IMR-90 (cell line): ENCODE results near the gene TBC1D16. TPM values are rescaled to one million over a fixed set of nuclear protein-coding genes. Genes with fewer than 3 reads are reported as not detected.

ENCODE experiments used
- ATAC-seq: fragments of 200-7000 bp; cut with Tn5 transposase; 2 replicates; pipeline ENCODE4 v1.9.1; 2020; ENCODE audit warnings: low read depth, mild to moderate bottlenecking, moderate library complexity
- BruUV-seq: library from RNA; stranded (reverse); fragments of 400-500 nt; replicated peaks from 2 replicates; lab custom pipeline; 2021; lab: Mats Ljungman, UMichigan
- CTCF ChIA-PET: fragments of 300-600 bp; formaldehyde crosslinking; extraction: SDS; loops from one replicate; lab custom pipeline; 2021; ENCODE audit warnings: antibody characterized with exemption; lab: Yijun Ruan, JAX
- POLR2A ChIA-PET: fragments of 300-600 bp; sonication (Branson Sonifier 250); formaldehyde crosslinking; loops from one replicate; lab custom pipeline; 2022; ENCODE audit warnings: antibody characterized with exemption; ENCODE audit not compliant: unreplicated experiment; lab: Charles Lee
- DNase-seq: peaks from one replicate; pipeline ENCODE4 v3.0.0; 2013
- H2AFZ ChIP-seq: replicated peaks from 2 replicates; pipeline ENCODE3; 2013; ENCODE audit warnings: low read length, mild to moderate bottlenecking; ENCODE audit not compliant: poor library complexity
- H2AK5ac ChIP-seq: 2 replicates; pipeline ENCODE4 v1.6.1; 2013; ENCODE audit warnings: low read depth, low read length, inconsistent platforms
- H2AK9ac ChIP-seq: replicated peaks from 2 replicates; pipeline ENCODE3; 2013; ENCODE audit warnings: mild to moderate bottlenecking, low read depth, low read length, moderate library complexity; ENCODE audit not compliant: poor library complexity
- H2BK120ac ChIP-seq: 2 replicates; pipeline ENCODE4 v1.6.1; 2013; ENCODE audit warnings: low read depth, low read length, inconsistent platforms
- H2BK15ac ChIP-seq: 3 replicates; pipeline ENCODE4 v1.6.1; 2013; ENCODE audit warnings: low read depth, low read length, inconsistent platforms
- H2BK20ac ChIP-seq: 2 replicates; pipeline ENCODE4 v1.6.1; 2013; ENCODE audit warnings: low read depth, mild to moderate bottlenecking, inconsistent platforms, low read length, moderate library complexity
- H2BK5ac ChIP-seq: 2 replicates; pipeline ENCODE4 v1.6.1; 2013; ENCODE audit warnings: mild to moderate bottlenecking, low read depth, low read length, inconsistent platforms; ENCODE audit not compliant: poor library complexity, severe bottlenecking
- H3K14ac ChIP-seq: replicated peaks from 2 replicates; pipeline ENCODE4 v1.6.1; 2013; ENCODE audit warnings: low read depth, low read length, inconsistent platforms
- H3K18ac ChIP-seq: 2 replicates; pipeline ENCODE4 v1.6.1; 2013; ENCODE audit warnings: low read depth, low read length, control low read depth
- H3K23ac ChIP-seq: 2 replicates; pipeline ENCODE4 v1.6.1; 2013; ENCODE audit warnings: low read depth, low read length, inconsistent platforms
- H3K27ac ChIP-seq: 2 replicates; pipeline ENCODE4 v1.5.1; 2013; ENCODE audit warnings: mild to moderate bottlenecking, control low read depth, low read length; ENCODE audit not compliant: insufficient read depth
- H3K27me3 ChIP-seq: 2 replicates; pipeline ENCODE4 v1.6.1; 2013; ENCODE audit warnings: low read length; ENCODE audit not compliant: control insufficient read depth, insufficient read depth
- H3K36me3 ChIP-seq: 2 replicates; pipeline ENCODE4 v1.6.1; 2013; ENCODE audit warnings: low read length, mixed read lengths; ENCODE audit not compliant: control insufficient read depth, insufficient read depth
- H3K4ac ChIP-seq: 2 replicates; pipeline ENCODE4 v1.6.1; 2013; ENCODE audit warnings: low read depth, low read length, inconsistent platforms
- H3K4me1 ChIP-seq: 2 replicates; pipeline ENCODE4 v1.6.1; 2013; ENCODE audit warnings: low read length, mixed read lengths; ENCODE audit not compliant: control insufficient read depth, insufficient read depth
- H3K4me2 ChIP-seq: 2 replicates; pipeline ENCODE4 v1.6.1; 2013; ENCODE audit warnings: low read depth, mild to moderate bottlenecking, control low read depth, low read length, moderate library complexity
- H3K4me3 ChIP-seq: 2 replicates; pipeline ENCODE4 v1.5.1; 2013; ENCODE audit warnings: low read depth, mild to moderate bottlenecking, control low read depth, low read length, moderate library complexity; ENCODE audit not compliant: insufficient read depth
- H3K56ac ChIP-seq: 2 replicates; pipeline ENCODE4 v1.6.1; 2013; ENCODE audit warnings: low read length, inconsistent platforms; ENCODE audit not compliant: insufficient read depth; ENCODE audit errors: extremely low read depth
- H3K79me1 ChIP-seq, 2 experiments: 2 replicates each; pipeline ENCODE4 v1.6.1; 2013; ENCODE audit warnings: low read length in 2 of 2, inconsistent platforms in 1 of 2, low read depth in 1 of 2
- H3K9ac ChIP-seq: 2 replicates; pipeline ENCODE4 v1.6.1; 2013; ENCODE audit warnings: low read depth, low read length, control low read depth
- H3K9me1 ChIP-seq: 2 replicates; pipeline ENCODE4 v1.6.1; 2013; ENCODE audit warnings: low read length, inconsistent platforms; ENCODE audit not compliant: insufficient read depth
- H3K9me3 ChIP-seq: 2 replicates; pipeline ENCODE4 v1.6.1; 2013; ENCODE audit warnings: low read length; ENCODE audit not compliant: control insufficient read depth, insufficient read depth
- H4K20me1 ChIP-seq: 2 replicates; pipeline ENCODE4 v1.6.1; 2013; ENCODE audit warnings: low read length, inconsistent platforms; ENCODE audit not compliant: insufficient read depth
- H4K5ac ChIP-seq: 2 replicates; pipeline ENCODE4 v1.6.1; 2013; ENCODE audit warnings: mild to moderate bottlenecking, low read depth, low read length, control low read depth
- H4K8ac ChIP-seq, 2 experiments: 2 replicates each; pipeline ENCODE4 v1.6.1; 2013; ENCODE audit warnings: low read depth in 2 of 2, low read length in 2 of 2, control low read depth in 1 of 2, inconsistent platforms in 1 of 2
- H4K91ac ChIP-seq: 2 replicates; pipeline ENCODE4 v1.6.1; 2013; ENCODE audit warnings: low read depth, low read length, inconsistent platforms; ENCODE audit not compliant: insufficient read depth
- BHLHE40 ChIP-seq: fragments of 150-350 bp; IDR thresholded peaks from 2 replicates; pipeline ENCODE4 v1.6.1; 2016; ENCODE audit warnings: mild to moderate bottlenecking, low read depth, low read length
- CEBPB ChIP-seq: IDR thresholded peaks from 2 replicates; pipeline ENCODE4 v1.6.1; 2012; ENCODE audit warnings: low read depth, low read length, improper control_type of control experiment
- CHD1 ChIP-seq: IDR thresholded peaks from 2 replicates; pipeline ENCODE4 v1.6.1; 2012; ENCODE audit warnings: low read depth, low read length, improper control_type of control experiment
- CTCF ChIP-seq: conservative IDR thresholded peaks from 2 replicates; pipeline ENCODE4 v1.5.1; 2012; ENCODE audit warnings: mild to moderate bottlenecking, low read depth, low read length, improper control_type of control experiment
- ELK1 ChIP-seq: fragments of 150-350 bp; IDR thresholded peaks from 2 replicates; pipeline ENCODE4 v1.6.1; 2016; ENCODE audit warnings: low read depth, mild to moderate bottlenecking, low read length, moderate library complexity, borderline replicate concordance
- FOS ChIP-seq: fragments of 150-350 bp; IDR thresholded peaks from 2 replicates; pipeline ENCODE4 v1.6.1; 2016; ENCODE audit warnings: low read depth, low read length
- MAFK ChIP-seq: IDR thresholded peaks from 2 replicates; pipeline ENCODE4 v1.6.1; 2012; ENCODE audit warnings: low read depth, low read length, improper control_type of control experiment
- MAZ ChIP-seq: IDR thresholded peaks from 2 replicates; pipeline ENCODE4 v1.6.1; 2012; ENCODE audit warnings: low read depth, mild to moderate bottlenecking, low read length, improper control_type of control experiment, moderate library complexity, borderline replicate concordance
- MXI1 ChIP-seq: IDR thresholded peaks from 2 replicates; pipeline ENCODE4 v1.6.1; 2012; ENCODE audit warnings: low read depth, mild to moderate bottlenecking, low read length, moderate library complexity, borderline replicate concordance
- NFE2L2 ChIP-seq: fragments of 150-350 bp; IDR thresholded peaks from 2 replicates; pipeline ENCODE4 v1.6.1; 2016; ENCODE audit warnings: low read depth, mild to moderate bottlenecking, low read length
- POLR2A ChIP-seq: IDR thresholded peaks from 2 replicates; pipeline ENCODE4 v1.6.1; 2012; ENCODE audit warnings: mild to moderate bottlenecking, low read depth, low read length
- RAD21 ChIP-seq: IDR thresholded peaks from 2 replicates; pipeline ENCODE4 v1.6.1; 2012; ENCODE audit warnings: low read length, improper control_type of control experiment
- RCOR1 ChIP-seq: IDR thresholded peaks from 2 replicates; pipeline ENCODE4 v1.6.1; 2012; ENCODE audit warnings: mild to moderate bottlenecking, low read length, improper control_type of control experiment; ENCODE audit not compliant: insufficient replicate concordance
- RFX5 ChIP-seq: IDR thresholded peaks from 2 replicates; pipeline ENCODE4 v1.8.0; 2012; ENCODE audit warnings: low read depth, mild to moderate bottlenecking, low read length, moderate library complexity
- SMC3 ChIP-seq: fragments of 150-350 bp; IDR thresholded peaks from 2 replicates; pipeline ENCODE4 v1.6.1; 2016; ENCODE audit warnings: low read depth, mild to moderate bottlenecking, antibody characterized with exemption, low read length, moderate library complexity
- WGBS, 2 experiments: methylation state at CpG; one replicate each; pipeline versions ENCODE4 v1.1.5 to v1.1.7; 2013; ENCODE audit warnings: missing lambda C conversion rate in 2 of 2; ENCODE audit not compliant: insufficient read length in 1 of 2; ENCODE audit errors: extremely low coverage in 2 of 2; 5-methylcytosine and 5-hydroxymethylcytosine counted together
- dilution Hi-C: fragments of 300-500 bp; cut with HindIII; formaldehyde crosslinking; loops from one replicate; pipeline ENCODE4 v1.14.3; 2018; ENCODE audit warnings: low sequenced_read_pairs; ENCODE audit not compliant: unreplicated experiment
- in situ Hi-C: fragments of 300-500 bp; cut with MboI; formaldehyde crosslinking; loops from 3 replicates; pipeline ENCODE4 v1.14.3; 2019; ENCODE audit warnings: low sequenced_read_pairs, inconsistent platforms, mixed read lengths
- intact Hi-C: fragments of 100-400 bp; cut with micrococcal nuclease; formaldehyde crosslinking; loops from 2 replicates; pipeline ENCODE4 v1.10.0; 2022
- polyA plus RNA-seq, 3 experiments: library from polyadenylated mRNA; depleted of rRNA; stranded (reverse); fragments of >200 nt; gene quantifications; 2 replicates each; pipeline ENCODE4 v1.2.3, GENCODE V29; 2012; ENCODE audit warnings: low replicate concordance in 1 of 3
- total RNA-seq: library from RNA; depleted of rRNA; stranded (reverse); fragments of >200 nt; gene quantifications from 2 replicates; pipeline ENCODE4 v1.2.3, GENCODE V29; 2012
- TF ChIP-seq, protein P1 (sequence below): fragments of 150-350 bp; IDR thresholded peaks from 2 replicates; pipeline ENCODE4 v1.6.1; 2017; ENCODE audit warnings: mild to moderate bottlenecking, antibody characterized with exemption, low read length, low read depth

TBC1D16 gene
- total and polyA plus RNA-seq, 2 of the 4 experiments (the other 2 are of a cell fraction): 10.1 to 16.7 TPM

DNA sequence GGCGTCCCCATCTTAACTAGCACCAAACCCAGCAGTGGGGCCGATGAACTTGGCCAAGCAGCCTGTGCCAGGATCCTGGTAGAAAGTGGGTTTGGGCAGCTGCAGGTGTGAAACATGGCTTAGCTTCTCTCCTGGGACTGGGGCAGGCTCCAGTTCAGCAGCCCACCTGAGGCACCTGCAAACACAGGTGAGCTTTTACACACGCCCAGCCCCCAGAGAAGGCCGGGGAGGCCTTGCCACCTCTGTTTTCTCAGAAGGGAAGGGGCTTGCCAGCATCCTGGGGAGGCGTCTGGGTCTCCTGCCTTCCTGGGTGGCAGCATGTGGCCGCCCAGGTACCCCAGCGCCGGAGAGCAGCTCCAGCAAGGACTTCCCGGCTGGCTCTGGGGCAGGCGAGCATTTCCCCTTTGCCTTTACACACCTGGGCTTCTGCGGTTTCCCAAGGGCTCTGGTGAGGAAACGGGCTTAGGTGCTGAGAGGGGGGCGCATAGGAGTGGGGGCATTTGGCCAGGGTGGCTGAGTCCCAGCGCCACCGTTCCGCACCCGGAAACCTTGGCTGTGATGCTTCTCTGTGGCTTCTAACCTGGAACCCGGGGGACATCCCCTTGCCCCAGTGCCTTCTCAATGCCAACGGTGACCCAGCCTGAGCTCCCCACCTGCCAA lies 114.8 kb downstream of the TBC1D16 start:
- POLR2A ChIA-PET: no interaction called here
- H3K4me1 ChIP-seq: no peaks in the 10 kb centered on the region; the same call in 1 of the 2 replicates
- no peak overlapping the region for H4K8ac ChIP-seq
- peak overlapping the region; percentile 53 for H2AFZ ChIP-seq
- no peak overlapping the region for H3K18ac ChIP-seq
- H3K27ac ChIP-seq: no peak overlapping the region
- H3K4ac ChIP-seq: no peak overlapping the region
- ATAC-seq (no peak), DNase-seq (no peak)
- CTCF ChIA-PET: no interaction called here
- no peak overlapping the region for H2AK9ac ChIP-seq
- H3K4me2 ChIP-seq: no peak overlapping the region
- no TSS peak for BruUV-seq
- dilution Hi-C loops: no loop called here
- H2BK20ac ChIP-seq: no peak overlapping the region
- no peaks in the 10 kb centered on the region for H3K9me3 ChIP-seq
- 100% methylated on average over 2 of the region's 19 CpGs; no CpG with 5 or more reads in 1 of the 2 experiments for WGBS, 2 experiments
- H2AK5ac ChIP-seq: no peak overlapping the region
- no peak overlapping the region for H2BK120ac ChIP-seq
- H3K36me3 ChIP-seq: no peaks in the 10 kb centered on the region
- H3K4me3 ChIP-seq: no peak overlapping the region
- H3K56ac ChIP-seq: no peak overlapping the region
- no peak overlapping the region for H3K14ac ChIP-seq
- TF ChIP-seq RCOR1 (no peak), RAD21 (no peak), POLR2A (no peak), SMC3 (no peak), NFE2L2 (no peak), MAZ (no peak), BHLHE40 (no peak), RFX5 (no peak), CHD1 (no peak), CTCF (no peak), CEBPB (no peak), MAFK (no peak), MXI1 (no peak), FOS (no peak), ELK1 (no peak)
- TF ChIP-seq, protein P1, sequence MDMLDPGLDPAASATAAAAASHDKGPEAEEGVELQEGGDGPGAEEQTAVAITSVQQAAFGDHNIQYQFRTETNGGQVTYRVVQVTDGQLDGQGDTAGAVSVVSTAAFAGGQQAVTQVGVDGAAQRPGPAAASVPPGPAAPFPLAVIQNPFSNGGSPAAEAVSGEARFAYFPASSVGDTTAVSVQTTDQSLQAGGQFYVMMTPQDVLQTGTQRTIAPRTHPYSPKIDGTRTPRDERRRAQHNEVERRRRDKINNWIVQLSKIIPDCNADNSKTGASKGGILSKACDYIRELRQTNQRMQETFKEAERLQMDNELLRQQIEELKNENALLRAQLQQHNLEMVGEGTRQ: no peak
- H3K27me3 ChIP-seq: peaks cover 57% of the 10 kb centered on the region
- no peak overlapping the region for H4K5ac ChIP-seq
- no peaks in the 10 kb centered on the region for H3K79me1 ChIP-seq
- intact Hi-C loops: no loop called here
- no peak overlapping the region for H3K23ac ChIP-seq
- no peak overlapping the region for H2BK5ac ChIP-seq
- no peak overlapping the region for H4K91ac ChIP-seq
- in situ Hi-C loops: no loop called here
- H3K9me1 ChIP-seq: no peaks in the 10 kb centered on the region
- H2BK15ac ChIP-seq: no peak overlapping the region
- no peaks in the 10 kb centered on the region for H4K20me1 ChIP-seq
- no peak overlapping the region for H3K9ac ChIP-seq
